ENCODE results near the gene TEC. TPM values are rescaled to one million over a fixed set of nuclear protein-coding genes. Genes with fewer than 3 reads are reported as not detected.
A peak's percentile ranks its signal among the peaks of the same experiment; 100 is the strongest.
"Not testable (repeated sequence)": the region's sequence is repeated elsewhere in the genome, so short reads cannot be mapped to it uniquely, and the experiment has no call there.

Gene TEC
- total RNA-seq, 1 experiment from 2014 or later = 3.2 TPM

DNA sequence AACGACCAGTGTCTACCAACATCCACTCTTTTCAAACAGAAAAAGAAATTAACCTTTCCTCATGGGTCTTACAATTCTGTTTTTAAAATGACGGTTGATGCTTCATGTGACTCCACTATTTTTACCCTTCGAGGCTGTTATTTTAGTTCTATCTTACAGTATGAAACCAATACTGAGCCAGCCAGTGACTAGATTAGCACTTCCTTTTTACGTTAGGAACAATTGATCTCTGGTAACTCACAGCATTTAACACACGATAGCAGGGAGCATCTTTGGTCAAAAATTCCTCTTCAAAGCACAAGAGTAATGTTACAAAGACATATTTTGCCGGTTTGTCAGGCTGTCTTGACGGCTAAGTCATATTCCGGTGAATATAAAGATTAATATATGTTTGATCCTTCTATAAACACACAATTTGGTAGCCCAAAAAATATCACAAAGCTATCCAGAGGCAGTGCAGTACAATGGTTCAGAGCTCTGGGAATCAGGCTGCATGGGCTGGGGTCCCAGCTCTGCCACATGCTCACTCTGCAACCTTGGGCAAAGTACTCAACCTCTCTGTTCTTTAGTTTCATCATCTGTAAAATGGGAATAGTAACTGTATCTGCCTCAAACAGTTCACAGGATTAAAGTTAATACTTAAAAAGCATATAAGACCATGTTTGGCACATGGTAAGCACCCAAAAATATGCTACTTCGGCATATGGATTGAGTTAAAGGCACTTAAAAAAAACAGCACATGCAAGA, 72.7 kb downstream of the TEC start:
- no peak for DNase-seq (ENCODE audit: low spot score)

DNA sequence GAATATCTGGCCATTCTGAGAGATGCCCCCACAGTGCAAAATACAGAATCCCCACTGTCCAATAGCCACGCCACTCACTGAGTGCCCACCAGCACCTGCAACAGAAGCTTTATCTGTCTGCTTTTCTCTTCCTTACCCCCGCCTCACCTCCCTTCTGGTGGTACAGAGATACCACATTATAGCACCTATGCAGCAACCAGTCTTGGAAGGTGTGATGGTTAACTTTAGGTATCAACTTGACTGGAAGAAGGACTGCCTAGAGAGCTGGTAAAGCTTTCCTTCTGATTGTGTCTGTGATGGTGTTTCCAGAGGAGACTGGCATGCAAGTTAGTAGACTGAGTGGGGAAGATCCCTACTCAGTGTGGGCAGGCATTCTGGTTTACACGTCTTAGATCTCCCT, 73.8 kb downstream of the TEC start:
- no peak for DNase-seq (ENCODE audit: low spot score)

DNA sequence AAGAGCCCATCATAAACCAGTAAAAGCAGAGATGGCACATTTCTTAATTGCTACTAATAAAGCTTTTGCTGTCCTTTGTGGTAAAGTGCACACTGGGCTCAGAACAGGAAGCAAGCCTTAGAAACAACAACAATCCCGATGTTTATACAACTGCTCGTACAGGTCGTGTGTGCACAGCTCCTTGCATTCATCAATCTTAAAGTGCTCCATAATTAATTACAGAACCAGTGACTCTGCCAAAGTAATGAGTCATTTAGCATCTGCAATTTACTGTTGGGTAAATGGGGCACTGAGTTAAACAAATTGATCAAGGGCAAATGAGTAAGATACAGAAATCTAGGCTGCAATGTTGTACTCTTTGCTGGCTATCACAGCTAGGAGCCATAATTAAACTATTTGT, 74.3 kb downstream of the TEC start:
- DNase-seq (ENCODE audit: low spot score) = peak; percentile 11

DNA sequence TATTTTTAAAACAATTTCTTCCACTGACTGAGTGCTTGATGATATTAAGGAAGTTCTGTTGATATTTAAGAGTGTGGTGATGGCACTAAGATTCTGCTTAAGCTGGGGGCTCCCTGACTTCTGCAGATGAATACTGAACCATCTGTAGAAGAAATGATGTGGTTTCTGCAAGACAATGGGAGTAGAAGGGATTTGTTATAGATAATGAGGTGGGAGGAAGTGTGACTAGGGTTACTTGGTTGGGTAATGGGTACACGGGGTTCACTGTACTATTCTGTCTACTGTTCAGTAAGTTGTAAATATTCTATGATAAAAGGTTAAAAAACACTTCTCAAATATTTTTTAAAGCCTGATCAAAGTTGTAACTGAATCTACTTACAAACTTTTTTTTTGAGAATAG, 74.7 kb downstream of the TEC start:
- no peak for DNase-seq (ENCODE audit: low spot score)

DNA sequence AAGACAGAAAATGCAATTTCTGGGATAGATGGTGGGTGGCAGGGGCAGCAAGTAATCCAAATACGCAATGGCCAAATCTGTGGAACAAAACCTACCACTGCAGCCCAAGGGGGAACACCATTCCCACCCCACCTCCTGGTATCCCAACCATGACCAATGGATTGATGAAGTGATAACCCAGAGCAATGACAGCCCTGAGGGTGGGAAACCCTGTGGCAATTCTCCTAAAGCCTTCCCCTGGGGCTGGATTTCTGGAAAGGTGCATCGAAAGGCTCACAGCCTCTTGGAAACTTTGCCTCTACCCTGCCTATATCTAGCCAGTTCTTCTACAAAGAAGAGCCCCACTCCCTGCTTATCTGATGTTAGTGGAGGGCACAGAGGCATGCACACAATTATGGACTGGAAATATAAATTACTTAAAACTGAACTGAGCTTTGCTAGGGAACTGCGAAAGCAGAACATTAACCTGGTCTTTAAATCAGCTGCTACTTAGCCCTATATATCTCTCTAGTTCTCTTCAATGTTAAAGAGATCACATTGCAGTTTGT, 75.6 kb downstream of the TEC start:
- DNase-seq (ENCODE audit: low spot score) = no peak

DNA sequence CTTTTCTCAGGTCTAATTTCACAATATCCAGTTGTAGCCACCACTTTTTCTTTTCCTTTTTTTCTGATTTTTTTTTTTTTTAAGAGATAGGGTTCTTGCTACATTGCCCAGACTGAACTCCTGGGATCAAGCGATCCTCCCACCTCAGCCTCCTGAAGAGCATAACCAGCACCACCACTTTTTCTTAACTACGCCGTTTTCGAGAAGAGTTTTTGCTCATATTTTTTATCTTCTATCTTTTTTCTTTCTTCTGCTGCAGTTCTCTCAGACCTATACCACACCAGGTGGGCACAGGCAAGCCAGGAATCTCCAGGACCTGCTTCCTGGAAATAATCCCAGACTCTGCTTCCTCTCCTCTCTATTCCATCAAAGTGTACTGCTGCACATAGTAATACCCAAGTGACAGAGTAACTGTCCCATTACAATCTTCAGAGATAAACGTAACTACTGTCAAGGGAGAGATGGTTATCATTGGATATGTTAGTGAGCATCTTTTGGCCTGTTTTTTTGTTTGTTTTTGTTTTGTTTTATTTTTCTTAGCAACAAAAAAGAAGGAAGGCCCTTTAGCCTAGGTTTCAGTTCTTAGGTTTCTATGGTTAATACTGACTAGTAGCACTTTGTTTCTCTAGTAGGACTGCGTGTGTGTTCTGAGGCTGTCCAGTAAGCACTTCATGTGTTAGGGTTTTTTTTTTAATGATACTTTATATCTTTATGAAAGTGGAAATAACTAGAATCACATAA, 76.4 kb downstream of the TEC start:
- no peak for DNase-seq (ENCODE audit: low spot score)

DNA sequence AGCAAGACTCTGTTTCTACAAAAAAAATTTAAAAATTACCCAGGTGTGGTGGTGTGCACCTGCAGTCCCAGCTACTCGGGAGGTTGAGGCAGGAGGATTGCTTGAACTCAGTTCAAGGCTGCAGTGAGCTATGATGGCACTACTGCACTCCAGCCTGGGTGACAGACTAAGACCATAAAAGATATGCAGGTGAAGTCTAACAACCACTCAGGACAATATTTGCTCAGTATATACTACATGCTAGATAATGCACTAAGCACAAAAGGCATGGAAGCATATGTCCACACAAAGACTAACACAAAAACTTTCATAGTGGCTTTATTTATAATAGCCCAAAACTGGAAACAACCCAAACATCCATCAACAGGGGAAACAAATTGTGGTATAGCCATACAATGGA, 77.9 kb downstream of the TEC start:
- no peak for DNase-seq (ENCODE audit: low spot score)

DNA sequence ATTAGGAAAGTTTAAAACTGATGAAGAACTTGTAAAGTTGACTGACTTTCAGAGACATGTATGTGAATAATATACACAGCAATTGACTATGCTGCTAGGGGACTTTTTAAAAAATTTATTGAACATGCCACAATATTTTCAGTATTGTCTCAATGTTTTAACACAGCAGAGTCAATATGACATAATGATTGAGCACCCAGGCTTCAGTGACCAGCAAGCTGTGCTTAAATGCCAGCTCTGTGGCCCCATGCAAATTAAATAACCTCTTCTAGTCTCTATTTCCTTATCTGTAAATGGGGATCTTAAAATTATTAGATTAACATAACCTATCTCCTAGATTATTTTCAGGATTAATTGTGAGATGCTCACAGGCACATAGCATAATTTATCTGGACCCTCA, 78.8 kb downstream of the TEC start:
- no peak for DNase-seq (ENCODE audit: low spot score)

DNA sequence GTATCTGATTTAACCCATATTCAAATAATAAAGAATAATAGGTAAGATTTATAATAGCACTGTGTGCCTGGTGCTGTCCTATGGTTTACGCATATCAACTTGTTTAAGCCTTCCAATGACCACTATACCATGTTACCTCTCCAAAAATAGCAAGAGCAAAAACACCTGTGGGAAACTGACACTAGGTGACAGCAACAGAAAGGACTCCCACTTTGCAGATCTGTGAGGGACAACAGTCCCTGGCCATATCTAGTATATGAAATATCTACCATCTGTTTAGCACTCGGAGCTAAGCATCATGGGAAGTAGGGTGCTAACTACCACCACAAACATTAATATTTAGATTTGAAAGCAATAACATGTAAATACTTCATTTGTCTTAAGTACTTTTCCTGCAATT, 79.9 kb downstream of the TEC start:
- DNase-seq (ENCODE audit: low spot score) = no peak

DNA sequence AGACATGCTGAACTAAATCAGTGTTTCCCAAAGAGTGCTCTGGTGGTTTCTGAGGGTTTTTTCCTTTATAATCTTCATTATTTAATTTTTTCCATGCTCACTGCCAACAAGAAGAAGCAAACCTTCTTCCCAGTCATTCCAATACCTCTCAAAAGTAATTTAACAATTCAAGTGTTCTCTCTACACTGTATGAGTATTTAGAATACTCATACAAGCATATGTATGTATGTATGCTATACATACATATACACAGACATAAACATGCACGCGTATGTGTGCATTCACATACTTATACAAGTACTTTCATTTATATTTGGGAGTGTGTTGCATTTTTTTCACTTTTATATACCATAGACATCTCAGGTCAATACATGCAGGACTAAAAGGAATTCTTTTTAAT, 81.2 kb downstream of the TEC start:
- DNase-seq (ENCODE audit: low spot score) = no peak

DNA sequence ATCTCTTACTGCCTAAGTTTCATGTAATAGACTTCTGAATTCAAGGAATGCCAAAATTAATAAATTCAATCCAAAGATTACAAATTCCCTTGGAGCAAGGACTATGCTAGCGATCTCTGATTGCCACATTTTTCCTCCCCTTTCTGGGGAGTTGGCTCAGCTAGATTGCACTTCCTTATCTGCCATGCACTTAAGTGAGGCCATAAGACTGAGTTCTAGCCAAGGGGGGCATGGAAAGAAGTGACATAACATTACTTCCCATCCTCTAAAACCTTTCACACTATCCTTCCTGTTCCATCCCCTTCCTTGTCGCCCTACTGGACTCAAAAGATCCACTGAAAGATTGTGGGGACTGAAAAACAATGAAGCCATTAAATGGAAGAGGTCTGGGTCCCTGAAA, 81.8 kb downstream of the TEC start:
- no peak for DNase-seq (ENCODE audit: low spot score)

DNA sequence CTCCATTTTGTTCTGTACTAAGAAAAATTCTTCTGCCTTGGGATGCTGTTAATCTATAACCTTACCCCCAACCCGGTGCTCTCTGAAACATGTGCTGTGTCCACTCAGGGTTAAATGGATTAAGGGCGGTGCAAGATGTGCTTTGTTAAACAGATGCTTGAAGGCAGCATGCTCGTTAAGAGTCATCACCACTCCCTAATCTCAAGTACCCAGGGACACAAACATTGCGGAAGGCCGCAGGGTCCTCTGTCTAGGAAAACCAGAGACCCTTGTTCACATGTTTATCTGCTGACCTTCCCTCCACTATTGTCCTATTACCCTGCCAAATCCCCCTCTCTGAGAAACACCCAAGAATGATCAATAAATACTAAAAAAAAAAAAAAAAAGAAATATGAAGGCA, 82.6 kb downstream of the TEC start:
- not testable (repeated sequence) for DNase-seq (ENCODE audit: low spot score)

DNA sequence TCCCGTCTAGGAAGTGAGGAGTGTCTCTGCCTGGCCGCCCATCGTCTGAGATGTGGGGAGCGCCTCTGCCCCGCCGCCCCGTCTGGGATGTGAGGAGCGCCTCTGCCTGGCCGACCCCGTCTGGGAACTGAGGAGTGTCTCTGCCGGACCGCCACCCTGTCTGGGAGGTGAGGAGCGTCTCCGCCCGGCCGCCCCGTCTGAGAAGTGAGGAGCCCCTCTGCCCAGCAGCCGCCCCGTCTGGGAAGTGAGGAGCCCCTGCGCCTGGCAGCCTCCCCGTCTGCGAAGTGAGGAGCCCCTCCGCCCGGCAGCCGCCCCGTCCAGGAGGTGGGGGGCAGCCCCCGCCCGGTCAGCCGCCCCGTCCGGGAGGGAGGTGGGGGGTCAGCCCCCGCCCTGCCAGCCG, 83.2 kb downstream of the TEC start:
- not testable (repeated sequence) for DNase-seq (ENCODE audit: low spot score)

DNA sequence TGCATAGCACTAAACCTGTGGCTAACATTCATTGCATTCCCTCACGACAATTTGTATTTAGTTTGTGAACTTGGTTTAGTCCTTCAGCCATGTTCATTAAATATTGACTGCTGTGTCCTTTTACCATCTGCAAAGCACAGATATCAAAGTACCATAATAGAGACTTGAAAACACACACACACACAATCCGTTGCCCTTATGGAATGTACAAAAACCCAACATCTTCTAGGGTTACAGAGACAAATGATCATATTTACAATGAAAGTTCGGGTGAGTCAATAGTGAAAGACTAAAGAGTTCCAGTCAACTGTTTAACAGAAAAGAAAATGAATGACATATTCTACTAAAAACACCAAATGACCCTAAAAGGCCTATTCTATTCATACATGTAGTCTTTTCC, 84.8 kb downstream of the TEC start:
- DNase-seq (ENCODE audit: low spot score) = no peak

DNA sequence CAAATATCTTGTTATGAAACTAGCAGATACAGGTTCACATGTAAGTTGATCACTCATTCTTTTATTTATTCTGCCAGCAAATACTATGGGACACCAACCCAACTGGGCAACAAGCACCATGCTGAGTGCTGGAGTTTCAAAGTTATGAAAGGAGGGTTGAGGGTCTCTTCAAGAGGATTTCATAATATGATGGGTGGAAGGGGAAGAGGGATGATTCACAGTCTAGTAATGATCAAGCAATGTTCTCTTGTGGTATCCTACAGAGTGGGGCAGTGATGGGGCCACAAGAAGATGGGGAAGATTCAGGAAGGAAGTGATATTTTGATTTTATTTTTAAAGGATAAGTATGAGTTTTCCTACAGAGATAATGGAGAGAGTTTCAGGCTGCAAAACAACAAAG, 89.4 kb downstream of the TEC start:
- no peak for DNase-seq (ENCODE audit: low spot score)

DNA sequence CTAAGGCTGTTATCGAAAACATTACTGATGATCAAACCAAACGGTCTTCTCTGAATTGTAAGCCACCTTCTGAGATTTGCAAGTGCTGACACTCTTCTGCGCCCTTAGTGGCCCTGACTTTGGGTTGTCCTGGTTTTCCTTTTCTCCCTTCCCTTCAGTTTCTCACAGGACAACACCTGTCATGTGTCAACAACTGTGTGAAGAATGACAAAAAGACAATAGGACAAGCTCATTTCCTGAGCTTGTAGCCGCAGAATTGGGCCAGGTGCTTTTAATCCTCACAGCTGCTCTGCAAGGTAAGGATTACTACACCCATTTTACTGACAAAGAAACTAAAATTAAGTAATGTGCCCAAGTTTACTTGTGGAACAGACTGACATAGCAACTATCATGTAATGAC, 90.7 kb downstream of the TEC start:
- DNase-seq (ENCODE audit: low spot score) = no peak

DNA sequence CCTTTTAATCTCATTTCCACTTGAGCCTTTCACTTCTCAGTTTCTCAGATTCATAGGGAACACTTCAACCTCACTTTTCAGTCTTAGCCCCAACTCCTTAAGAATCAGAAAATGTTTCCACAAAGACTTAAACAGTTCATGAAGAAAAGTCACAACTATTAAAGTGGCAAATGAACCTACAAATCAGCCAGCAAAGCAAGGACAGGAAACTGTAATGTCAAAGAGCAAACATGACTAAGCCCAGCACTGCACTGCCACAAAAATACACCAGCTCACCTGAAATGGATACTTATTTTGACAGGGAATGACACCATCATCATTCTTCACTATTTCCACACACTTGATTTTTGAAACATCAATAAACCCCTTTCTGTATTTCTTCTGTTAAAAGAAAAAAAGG, 93.8 kb downstream of the TEC start:
- no peak for DNase-seq (ENCODE audit: low spot score)

DNA sequence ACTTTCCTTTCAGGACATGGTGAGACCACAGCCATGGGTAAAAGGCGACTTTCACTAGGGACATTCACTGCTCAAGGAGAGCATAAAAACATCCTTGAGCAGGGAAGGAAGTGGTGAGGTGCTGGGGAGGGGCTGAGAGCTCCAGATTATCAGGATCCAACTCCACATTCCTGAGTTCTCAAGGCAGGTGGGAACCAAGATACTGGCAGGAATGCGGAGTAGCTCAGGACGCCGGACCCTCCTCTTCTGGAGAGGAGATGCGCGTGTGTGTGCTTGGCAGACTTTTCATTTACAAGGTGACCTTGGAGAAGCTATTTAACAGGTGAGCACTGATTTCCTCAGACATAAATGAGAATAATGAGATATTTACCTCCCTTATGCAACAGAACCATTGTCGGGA, 94.3 kb downstream of the TEC start:
- DNase-seq (ENCODE audit: low spot score) = no peak

DNA sequence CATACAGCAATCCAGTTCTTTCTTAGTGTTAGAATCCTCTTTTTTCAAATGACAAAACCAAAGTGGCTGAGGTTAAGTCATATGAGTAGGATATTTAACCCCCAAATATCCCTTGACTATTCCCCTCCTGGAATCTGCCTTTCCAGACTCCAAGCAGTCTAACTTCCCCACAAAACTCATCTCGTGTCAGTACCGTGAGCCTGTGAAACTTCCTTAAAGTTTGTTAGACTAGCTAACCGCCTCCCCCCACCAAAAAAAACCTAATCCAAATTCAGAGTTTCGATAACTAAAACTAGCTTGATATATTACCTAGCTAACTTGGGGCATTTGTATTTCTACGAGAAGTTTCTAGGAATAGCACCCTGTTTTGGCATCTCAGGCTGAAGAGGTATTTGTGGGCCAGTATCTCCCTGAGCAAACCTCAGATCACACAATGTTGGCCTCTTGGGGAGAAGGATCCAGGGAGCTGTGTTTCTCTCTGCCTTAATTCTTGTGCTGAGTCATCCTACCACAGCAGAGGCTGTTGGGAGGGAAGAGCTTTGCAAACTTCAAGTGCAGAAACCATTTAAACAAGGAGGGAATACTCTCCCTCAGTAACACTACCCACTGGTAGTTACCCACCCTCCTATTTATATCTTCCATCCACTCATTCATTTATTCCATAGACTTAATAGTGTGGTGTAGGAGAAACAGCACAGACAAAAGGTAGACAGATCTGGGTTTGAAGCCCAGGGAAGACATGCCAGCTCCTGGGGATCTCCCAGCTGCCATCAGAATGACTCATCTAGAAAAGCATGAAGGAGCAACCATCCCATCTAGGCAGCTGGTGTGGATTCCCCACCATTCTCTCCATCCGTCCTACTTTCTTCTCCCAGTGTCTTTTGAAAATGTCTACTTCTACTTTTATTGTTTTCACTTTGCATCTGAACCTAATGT, 96.3 kb downstream of the TEC start:
- peak; percentile 29 for DNase-seq (ENCODE audit: low spot score)

DNA sequence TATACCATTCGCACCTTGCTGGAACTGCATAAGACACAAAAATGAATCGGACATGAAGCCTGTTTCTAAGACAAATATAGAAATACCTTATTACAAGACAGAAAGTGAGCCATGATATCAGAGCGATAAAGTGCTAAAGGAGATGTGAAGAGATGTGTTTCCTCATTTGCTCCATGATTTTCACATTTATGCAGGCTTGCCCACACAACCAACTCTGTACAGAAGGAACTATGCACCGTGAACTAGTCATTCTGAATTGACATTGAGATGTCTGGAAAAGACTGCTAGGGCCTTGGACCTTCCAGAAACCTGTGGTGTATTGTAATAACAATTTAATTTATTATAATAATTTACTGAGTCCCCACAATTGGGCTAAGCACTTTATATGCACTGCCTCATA, 97.0 kb downstream of the TEC start:
- DNase-seq (ENCODE audit: low spot score) = no peak

DNA sequence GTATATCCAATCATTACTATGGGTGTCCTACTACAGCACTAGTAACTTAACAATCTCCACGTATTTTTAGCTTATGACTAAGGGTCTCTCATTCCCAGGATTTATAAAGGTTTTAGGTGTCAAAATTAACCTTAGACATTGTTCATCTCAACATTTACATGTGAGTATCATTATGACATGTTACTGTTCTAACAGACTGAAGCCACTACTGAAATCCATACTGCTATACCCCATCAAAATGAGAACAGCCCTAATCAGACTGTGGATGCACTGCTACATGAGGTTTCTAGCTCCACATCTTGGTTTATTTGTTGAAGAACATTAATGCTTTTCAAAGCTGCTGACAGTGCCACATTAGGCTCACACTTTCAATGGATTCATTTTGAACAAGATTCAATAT, 100.0 kb downstream of the TEC start:
- no peak for DNase-seq (ENCODE audit: low spot score)
